Left ventricle myocardium inferior (tissue), 1 donor: ENCODE results near the gene STK32C. TPM values are rescaled to one million over a fixed set of nuclear protein-coding genes. Genes with fewer than 3 reads are reported as not detected.

Experiments
- DNase-seq: peaks from one replicate; pipeline ENCODE4 v3.0.0-alpha.2; 2020
- H3K27ac ChIP-seq: fragments of 200-600 bp; replicated peaks from 2 replicates; pipeline ENCODE4 v1.8.0; 2021
- H3K27me3 ChIP-seq: fragments of 200-600 bp; 2 replicates; pipeline ENCODE4 v1.8.0; 2021; ENCODE audit warnings: low read depth
- H3K36me3 ChIP-seq: fragments of 200-600 bp; 2 replicates; pipeline ENCODE4 v1.8.0; 2021
- H3K4me1 ChIP-seq: fragments of 200-600 bp; 2 replicates; pipeline ENCODE4 v1.8.0; 2021
- H3K4me3 ChIP-seq: fragments of 200-600 bp; 2 replicates; pipeline ENCODE4 v1.8.0; 2021; ENCODE audit warnings: mild to moderate bottlenecking, moderate library complexity
- H3K9me3 ChIP-seq: fragments of 200-600 bp; replicated peaks from 2 replicates; pipeline ENCODE4 v1.8.0; 2021
- intact Hi-C: fragments of 100-400 bp; cut with micrococcal nuclease; formaldehyde crosslinking; loops from one replicate; pipeline ENCODE4 v1.11.0; 2022
- total RNA-seq: library from RNA; stranded (reverse); fragmentation: NEBNext Ultra II Directional; extraction: Animal tissue kit (Norgen Biotek cat#: 25700); gene quantifications from one replicate; pipeline ENCODE4 v1.2.1, GENCODE V29; 2021
- TF ChIP-seq, protein P1 (sequence below): fragments of 200-600 bp; IDR thresholded peaks from 2 replicates; pipeline ENCODE4 v1.8.0; 2021; ENCODE audit warnings: antibody characterized with exemption, mild to moderate bottlenecking, borderline replicate concordance
- donor health status: DM: no; HTN: yes; CAD: no; lungs with severe emphysema.

The STK32C gene
- total RNA-seq, 1 donor from 2014 or later, result 4.4 TPM

DNA sequence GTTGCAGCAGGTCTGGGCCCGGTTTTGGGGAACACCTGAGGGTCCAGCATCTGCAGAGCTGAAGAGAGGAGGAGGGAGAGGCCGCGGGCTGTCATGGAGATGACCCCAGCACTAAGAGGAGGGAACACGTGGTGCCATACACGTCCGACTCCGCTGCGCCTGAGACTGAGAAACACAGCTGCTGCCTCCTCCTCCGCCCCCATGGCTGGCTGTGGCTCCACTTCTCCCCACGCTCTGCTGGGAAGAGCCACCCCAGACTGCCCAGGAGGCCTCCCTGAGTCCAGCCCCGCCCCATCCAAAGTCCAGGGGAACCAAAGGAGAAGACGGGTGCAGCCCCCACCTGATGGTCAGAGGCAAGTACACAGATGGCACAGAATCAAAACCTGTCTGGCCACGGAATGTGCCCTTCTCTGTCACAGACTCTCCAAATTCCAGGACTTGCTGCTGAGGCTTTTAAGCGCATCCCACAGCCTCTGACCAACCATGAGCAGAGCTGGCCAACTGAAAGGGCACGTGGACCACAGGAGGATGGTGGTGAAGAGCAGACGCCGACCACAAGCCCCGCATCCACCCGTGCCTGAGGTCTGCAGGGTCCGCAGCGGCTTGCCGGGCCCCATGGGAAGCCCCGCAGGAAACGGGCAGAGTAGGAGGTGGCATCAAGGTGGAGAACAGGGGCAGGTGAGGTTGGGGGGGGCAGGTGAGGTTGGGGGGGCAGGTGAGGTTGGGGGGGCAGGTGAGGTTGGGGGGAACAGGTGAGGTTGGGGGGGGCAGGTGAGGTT, 24.0 kb downstream of the STK32C start:
- TF ChIP-seq, protein P1, sequence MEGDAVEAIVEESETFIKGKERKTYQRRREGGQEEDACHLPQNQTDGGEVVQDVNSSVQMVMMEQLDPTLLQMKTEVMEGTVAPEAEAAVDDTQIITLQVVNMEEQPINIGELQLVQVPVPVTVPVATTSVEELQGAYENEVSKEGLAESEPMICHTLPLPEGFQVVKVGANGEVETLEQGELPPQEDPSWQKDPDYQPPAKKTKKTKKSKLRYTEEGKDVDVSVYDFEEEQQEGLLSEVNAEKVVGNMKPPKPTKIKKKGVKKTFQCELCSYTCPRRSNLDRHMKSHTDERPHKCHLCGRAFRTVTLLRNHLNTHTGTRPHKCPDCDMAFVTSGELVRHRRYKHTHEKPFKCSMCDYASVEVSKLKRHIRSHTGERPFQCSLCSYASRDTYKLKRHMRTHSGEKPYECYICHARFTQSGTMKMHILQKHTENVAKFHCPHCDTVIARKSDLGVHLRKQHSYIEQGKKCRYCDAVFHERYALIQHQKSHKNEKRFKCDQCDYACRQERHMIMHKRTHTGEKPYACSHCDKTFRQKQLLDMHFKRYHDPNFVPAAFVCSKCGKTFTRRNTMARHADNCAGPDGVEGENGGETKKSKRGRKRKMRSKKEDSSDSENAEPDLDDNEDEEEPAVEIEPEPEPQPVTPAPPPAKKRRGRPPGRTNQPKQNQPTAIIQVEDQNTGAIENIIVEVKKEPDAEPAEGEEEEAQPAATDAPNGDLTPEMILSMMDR, result no peak

GRCh38 chr10:132282667-132283603, 24.8 kb downstream of the STK32C start:
- DNase-seq, result no peak
- Histone ChIP-seq H3K27me3 (peaks cover 26% of the 10 kb centered on the region), H3K27ac (no peak overlapping the region), H3K4me1 (peaks cover 4% of the 10 kb centered on the region), H3K36me3 (no peaks in the 10 kb centered on the region), H3K4me3 (no peak overlapping the region), H3K9me3 (peaks cover 4% of the 10 kb centered on the region)
- intact Hi-C loops, result no loop called here
- TF ChIP-seq, protein P1, result no peak

More for the DNA sequence above, 24.0 kb downstream of the STK32C start:
- DNase-seq, result no peak
- Histone ChIP-seq H3K27me3 (peaks cover 26% of the 10 kb centered on the region), H3K36me3 (no peaks in the 10 kb centered on the region), H3K4me3 (no peak overlapping the region), H3K4me1 (peaks cover 4% of the 10 kb centered on the region), H3K9me3 (peaks cover 12% of the 10 kb centered on the region), H3K27ac (no peak overlapping the region)
- intact Hi-C loops, result no loop called here

GRCh38 chr10:132281915-132282666, 25.7 kb downstream of the STK32C start:
- intact Hi-C loops, result no loop called here
- Histone ChIP-seq H3K4me3 (no peak overlapping the region), H3K4me1 (peaks cover 4% of the 10 kb centered on the region), H3K27ac (no peak overlapping the region), H3K36me3 (no peaks in the 10 kb centered on the region), H3K9me3 (no peaks in the 10 kb centered on the region), H3K27me3 (peaks cover 26% of the 10 kb centered on the region)
- DNase-seq, result no peak
- TF ChIP-seq, protein P1, result no peak

- peaks cover 4% of the 10 kb centered on the region for H3K4me1 ChIP-seq
- no peaks in the 10 kb centered on the region for H3K36me3 ChIP-seq
- H3K27me3 ChIP-seq, result peaks cover 26% of the 10 kb centered on the region
- TF ChIP-seq, protein P1, result no peak
- H3K4me3 ChIP-seq, result no peak overlapping the region
- H3K9me3 ChIP-seq, result no peaks in the 10 kb centered on the region
- H3K27ac ChIP-seq, result no peak overlapping the region
- no peak for DNase-seq
- intact Hi-C loops, result no loop called here
Measured at GRCh38 chr10:132280646-132281074, 27.1 kb downstream of the STK32C start.
